Measurements from ENCODE around the gene SPATA19. TPM values are rescaled to one million over a fixed set of nuclear protein-coding genes. Genes with fewer than 3 reads are reported as not detected.

The SPATA19 gene
- total and polyA plus RNA-seq, 2 of the 4 experiments (the other 2 are of a cell fraction): not detected

GRCh38 chr11:133819114-133819513 is 26.2 kb downstream of the SPATA19 start:
- H3K27me3 ChIP-seq (ENCODE audit: control insufficient read depth, insufficient read depth, low read length): no peaks in the 10 kb centered on the region
- H3K4me3 ChIP-seq (ENCODE audit: insufficient read depth, low read depth, low read length): no peak overlapping the region
- no peak overlapping the region for H2AFZ ChIP-seq (replicated peaks; ENCODE audit: low read length, poor library complexity)
- no peaks in the 10 kb centered on the region for H3K36me3 ChIP-seq (ENCODE audit: control insufficient read depth, insufficient read depth, low read length)
- H3K4ac ChIP-seq (ENCODE audit: low read depth, low read length): no peak overlapping the region
- no peak overlapping the region for H3K9ac ChIP-seq (ENCODE audit: low read depth, low read length)
- no peaks in the 10 kb centered on the region for H3K79me1 ChIP-seq (ENCODE audit: low read depth in 1 of 2, low read length in 2 of 2)
- no peak overlapping the region for H4K91ac ChIP-seq (ENCODE audit: insufficient read depth, low read depth, low read length)
- peaks cover 67% of the 10 kb centered on the region for H3K9me3 ChIP-seq (ENCODE audit: control insufficient read depth, insufficient read depth, low read length)
- no peak overlapping the region for H2BK15ac ChIP-seq (ENCODE audit: low read depth, low read length)
- H2AK5ac ChIP-seq (ENCODE audit: low read depth, low read length): no peak overlapping the region
- intact Hi-C loops (cut with micrococcal nuclease) (no loop called here), in situ Hi-C loops (cut with MboI; ENCODE audit: low sequenced_read_pairs) (no loop called here), dilution Hi-C loops (cut with HindIII; ENCODE audit: low sequenced_read_pairs, unreplicated experiment) (no loop called here)
- ChIA-PET CTCF (no interaction called here), POLR2A (ENCODE audit: unreplicated experiment) (no interaction called here)
- no peak overlapping the region for H2BK120ac ChIP-seq (ENCODE audit: low read depth, low read length)
- H3K27ac ChIP-seq (ENCODE audit: insufficient read depth, low read length): no peak overlapping the region
- H3K4me1 ChIP-seq (ENCODE audit: control insufficient read depth, insufficient read depth, low read length): no peaks in the 10 kb centered on the region
- DNase-seq: no peak
- no peaks in the 10 kb centered on the region for H3K9me1 ChIP-seq (ENCODE audit: insufficient read depth, low read length)
- H4K20me1 ChIP-seq (ENCODE audit: insufficient read depth, low read length): no peaks in the 10 kb centered on the region
- no peak overlapping the region for H2BK20ac ChIP-seq (ENCODE audit: low read depth, low read length)
- no peak overlapping the region for H3K23ac ChIP-seq (ENCODE audit: low read depth, low read length)
- 90% methylated on average over 4 of the region's 10 CpGs; no CpG with 5 or more reads in 1 of the 2 experiments for WGBS, 2 experiments (ENCODE audit: extremely low coverage in 2 of 2, insufficient read length in 1 of 2)
- no peak overlapping the region for H2BK5ac ChIP-seq (ENCODE audit: low read depth, low read length, poor library complexity, severe bottlenecking)
- no peak for ATAC-seq (ENCODE audit: low read depth)
- H4K5ac ChIP-seq (ENCODE audit: low read depth, low read length): no peak overlapping the region
- no TSS peak for BruUV-seq (replicated peaks)
- H3K14ac ChIP-seq (replicated peaks; ENCODE audit: low read depth, low read length): no peak overlapping the region
- H3K18ac ChIP-seq (ENCODE audit: low read depth, low read length): no peak overlapping the region
- H3K56ac ChIP-seq (ENCODE audit: extremely low read depth, insufficient read depth, low read length): no peak overlapping the region
- no peak overlapping the region for H2AK9ac ChIP-seq (replicated peaks; ENCODE audit: low read depth, low read length, poor library complexity)
- TF ChIP-seq POLR2A (IDR thresholded peaks at IDR 0.05; ENCODE audit: low read depth, low read length) (no peak), NFE2L2 (IDR thresholded peaks at IDR 0.05; ENCODE audit: low read depth, low read length) (no peak), MAZ (IDR thresholded peaks at IDR 0.05; ENCODE audit: borderline replicate concordance, low read depth, low read length) (no peak), SMC3 (IDR thresholded peaks at IDR 0.05; ENCODE audit: low read depth, low read length) (no peak), CEBPB (IDR thresholded peaks at IDR 0.05; ENCODE audit: low read depth, low read length) (no peak), RFX5 (IDR thresholded peaks at IDR 0.05; ENCODE audit: low read depth, low read length) (no peak), MAFK (IDR thresholded peaks at IDR 0.05; ENCODE audit: low read depth, low read length) (no peak), BHLHE40 (IDR thresholded peaks at IDR 0.05; ENCODE audit: low read depth, low read length) (no peak), USF2 (IDR thresholded peaks at IDR 0.05; ENCODE audit: low read depth, low read length) (no peak), CTCF (conservative IDR thresholded peaks at IDR 0.05; ENCODE audit: low read depth, low read length) (no peak), RCOR1 (IDR thresholded peaks at IDR 0.05; ENCODE audit: insufficient replicate concordance, low read length) (no peak), ELK1 (IDR thresholded peaks at IDR 0.05; ENCODE audit: borderline replicate concordance, low read depth, low read length) (no peak), CHD1 (IDR thresholded peaks at IDR 0.05; ENCODE audit: low read depth, low read length) (no peak), FOS (IDR thresholded peaks at IDR 0.05; ENCODE audit: low read depth, low read length) (no peak), RAD21 (IDR thresholded peaks at IDR 0.05; ENCODE audit: low read length) (no peak), MXI1 (IDR thresholded peaks at IDR 0.05; ENCODE audit: borderline replicate concordance, low read depth, low read length) (no peak)
- no peak overlapping the region for H4K8ac ChIP-seq (ENCODE audit: low read depth in 2 of 2, low read length in 2 of 2)
- H3K4me2 ChIP-seq (ENCODE audit: low read depth, low read length): no peak overlapping the region
